Activated CD4-positive, alpha-beta T cell treated with anti-CD3 and anti-CD28 coated beads, Interleukin-2, Interleukin-6, amounts not matched to agents 100 ng/mL and 50 ng/mL, durations not matched to agents 16 hours and 8 hours (primary cell): ENCODE measurements around the gene TBX3.
"Not testable (repeated sequence)": the region's sequence is repeated elsewhere in the genome, so short reads cannot be mapped to it uniquely, and the experiment has no call there.

ENCODE experiments used
- DNase-seq: peaks from one replicate; pipeline ENCODE4 v3.0.0-alpha.2; 2020

The TBX3 gene

DNA sequence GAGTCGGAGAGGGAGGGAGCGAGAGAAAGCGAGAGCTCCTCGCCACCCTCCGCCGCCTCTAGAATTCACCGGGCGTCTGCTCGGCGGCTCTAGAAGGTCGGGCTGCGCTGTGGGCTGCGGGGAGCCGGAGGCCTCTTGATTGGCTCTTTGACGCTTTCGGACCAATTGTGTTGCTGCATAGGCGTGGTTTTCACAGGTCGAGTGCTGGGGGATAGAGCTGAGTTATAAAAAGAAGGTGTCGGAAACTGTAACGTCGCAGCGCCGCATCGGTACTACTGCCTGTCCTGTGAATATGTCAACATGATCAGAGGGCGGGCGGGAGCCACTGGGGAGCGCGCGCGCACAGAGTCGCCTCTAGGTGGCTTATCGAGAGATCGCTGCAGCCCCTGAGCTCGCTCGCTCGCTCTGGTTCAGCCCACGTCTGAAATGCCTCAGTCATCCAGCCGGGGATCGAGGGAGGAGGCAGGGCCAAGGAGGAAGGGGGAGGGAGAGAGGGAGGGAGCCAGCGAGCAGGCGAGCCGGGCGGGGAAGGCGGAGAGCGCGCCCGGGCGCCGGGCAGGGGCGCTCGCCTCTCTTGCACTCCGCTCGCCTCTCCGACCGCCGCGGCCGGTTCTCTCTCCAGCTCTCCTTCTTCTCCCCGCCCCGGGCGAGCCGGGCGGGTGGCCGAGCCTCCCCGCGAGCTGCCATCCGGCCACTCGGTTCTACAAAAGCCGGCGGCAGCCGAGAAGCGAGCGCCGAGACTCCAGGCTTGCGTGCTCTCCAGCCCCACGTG, at the start of gene TBX3:
Gene TBX3 (minus strand): TSS at position 78 of the 772 bp plus-strand sequence. CDS start 975 bp downstream, outside the sequence.
- peak; percentile 76 for DNase-seq

DNA sequence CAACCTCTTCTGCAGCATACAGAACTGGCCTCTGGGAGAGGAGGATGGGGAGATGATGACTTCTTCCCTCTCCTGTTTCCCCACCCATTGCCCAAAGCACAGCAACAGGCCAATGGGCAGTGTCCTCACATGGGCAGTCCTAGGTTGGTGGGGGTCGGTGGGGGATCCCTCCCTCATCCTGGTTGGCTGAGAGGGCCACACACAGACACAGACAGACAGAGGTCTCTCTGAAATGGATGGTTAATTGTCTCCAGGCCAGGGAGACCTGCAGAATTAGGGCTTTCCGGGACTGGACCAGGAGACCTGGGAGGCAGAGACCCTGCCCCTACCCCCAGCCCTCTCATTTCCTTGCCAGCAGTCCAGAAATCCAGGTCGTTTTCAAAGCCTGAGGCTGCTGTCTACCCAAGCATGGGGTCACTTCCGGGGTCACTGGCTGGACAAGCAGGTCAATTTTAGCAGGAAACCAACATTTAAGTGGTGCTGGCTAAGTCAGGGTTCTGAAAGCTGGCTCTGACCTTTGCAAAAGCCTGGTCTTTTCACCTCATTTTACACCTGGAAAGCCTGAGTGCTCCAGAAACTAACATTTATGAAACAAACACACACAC, 48.6 kb upstream of the TBX3 start:
- no peak for DNase-seq

DNA sequence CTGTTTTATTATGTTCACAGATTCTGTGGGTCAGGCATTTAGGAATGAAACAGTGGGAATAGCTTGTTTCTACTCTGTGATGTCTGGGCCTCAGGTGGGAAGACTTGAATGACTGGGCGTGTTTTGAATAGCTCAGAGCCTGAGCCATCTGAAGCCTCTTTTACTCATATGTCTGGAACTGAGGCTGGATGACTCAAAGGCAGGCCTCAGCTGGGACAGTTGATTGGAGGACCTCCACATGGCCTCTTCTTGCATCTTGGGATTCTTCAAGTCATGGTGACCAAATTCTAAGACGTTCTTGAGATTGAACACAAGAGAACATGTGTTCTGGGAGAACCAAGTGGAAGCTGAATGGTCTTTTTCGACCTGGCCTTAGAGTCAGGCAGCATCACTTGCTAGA, 45.8 kb upstream of the TBX3 start:
- no peak for DNase-seq

DNA sequence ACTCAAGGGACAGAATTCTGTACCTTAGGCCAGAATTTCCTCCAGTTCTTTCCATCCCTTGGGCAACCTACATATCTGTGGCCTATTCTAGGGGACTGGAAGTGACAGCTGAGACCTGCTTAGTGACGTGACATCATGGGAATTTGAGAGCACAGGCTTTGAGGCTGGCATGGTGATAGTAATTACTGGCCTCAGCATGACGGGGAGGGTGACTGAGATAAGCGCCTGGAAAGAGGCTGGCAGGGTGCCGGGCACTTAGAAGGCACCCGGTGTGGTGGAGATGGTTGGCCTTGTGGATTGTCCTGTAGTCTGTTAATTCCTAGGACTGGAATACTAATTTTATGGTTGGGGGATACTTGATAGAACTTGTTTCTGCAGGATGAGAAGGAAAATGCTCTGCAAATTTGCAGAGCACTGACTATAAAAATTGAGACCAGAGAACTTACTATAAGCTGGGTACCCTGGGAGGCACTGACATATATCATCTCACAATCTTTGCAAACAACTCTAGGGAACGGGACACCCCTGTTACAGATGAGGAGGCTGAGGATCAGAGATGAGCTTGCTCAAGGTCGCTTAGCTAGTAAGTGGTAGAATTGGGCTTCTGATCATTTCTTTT, 42.2 kb upstream of the TBX3 start:
- DNase-seq = no peak

DNA sequence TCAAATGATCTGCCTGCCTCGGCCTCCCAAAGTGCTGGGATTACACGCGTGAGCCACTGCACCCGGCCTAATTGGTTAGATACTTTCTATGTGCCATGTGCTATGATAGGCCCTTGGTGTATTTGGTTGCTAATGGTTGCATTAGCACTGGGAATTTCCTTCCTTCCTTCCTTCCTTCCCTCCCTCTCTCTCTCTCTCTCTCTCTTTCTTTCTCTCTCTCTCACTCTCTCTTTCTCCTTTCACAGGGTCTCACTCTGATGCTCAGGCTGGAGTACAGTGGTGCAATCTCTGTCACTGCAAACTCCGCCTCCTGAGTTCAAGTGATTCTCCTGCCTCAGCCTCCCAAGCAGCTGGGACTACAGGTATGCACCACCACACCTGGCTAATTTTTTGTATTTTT, 38.2 kb upstream of the TBX3 start:
- not testable (repeated sequence) for DNase-seq

DNA sequence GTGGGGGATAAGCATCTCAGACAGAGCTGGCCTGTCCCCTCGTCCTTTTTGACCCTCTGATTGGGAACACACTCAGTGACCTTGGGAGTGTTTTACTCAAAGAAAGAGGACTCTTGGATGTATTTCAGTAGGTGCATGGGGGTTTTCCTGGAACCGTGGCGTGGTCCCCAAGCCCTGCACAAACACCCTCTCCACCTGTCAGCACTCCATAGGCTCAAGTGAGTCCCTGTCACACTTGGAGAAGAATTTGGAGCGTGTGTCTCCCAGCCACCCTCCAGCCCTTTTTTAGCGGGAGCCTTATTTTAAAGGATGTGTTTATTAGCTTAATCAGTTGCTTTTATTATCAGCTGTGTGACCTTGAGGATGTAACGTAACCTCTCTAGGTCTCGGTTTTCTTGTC, 37.3 kb upstream of the TBX3 start:
- no peak for DNase-seq

DNA sequence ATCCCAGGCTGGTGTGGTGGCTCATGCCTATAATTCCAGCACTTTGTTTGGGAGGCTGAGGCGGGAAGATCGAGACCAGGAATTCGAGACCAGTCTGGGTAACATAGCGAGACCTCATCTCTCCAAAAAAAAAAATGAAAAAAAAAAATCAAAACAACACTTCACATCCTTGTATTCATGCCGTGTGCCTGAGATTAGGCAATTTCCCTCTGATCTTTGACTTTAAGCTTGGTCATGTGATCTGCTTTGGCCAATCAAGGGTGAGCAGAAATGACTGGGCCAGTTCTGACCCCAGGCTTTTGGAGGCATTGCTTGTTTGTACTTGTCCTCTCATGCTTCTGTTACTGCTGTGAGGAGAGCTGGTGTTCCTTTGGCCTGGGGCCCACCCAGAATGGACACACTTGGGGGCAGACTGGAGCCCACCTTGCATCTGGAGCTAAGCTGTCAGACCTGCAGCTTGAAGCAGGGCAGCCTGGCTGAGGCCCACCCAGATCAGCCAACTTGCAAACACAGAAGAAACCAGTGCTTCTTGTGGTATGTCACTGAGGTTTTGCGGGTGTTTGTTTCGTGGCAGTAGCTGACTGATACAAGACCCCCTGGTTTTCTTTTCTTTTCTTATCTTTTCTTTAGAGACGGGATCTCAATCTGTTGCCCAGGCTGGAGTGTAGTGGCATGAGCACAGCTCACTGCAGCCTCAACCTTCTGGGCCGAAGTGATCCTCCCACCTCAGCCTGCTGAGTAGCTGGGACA, 29.7 kb upstream of the TBX3 start:
- no peak for DNase-seq

DNA sequence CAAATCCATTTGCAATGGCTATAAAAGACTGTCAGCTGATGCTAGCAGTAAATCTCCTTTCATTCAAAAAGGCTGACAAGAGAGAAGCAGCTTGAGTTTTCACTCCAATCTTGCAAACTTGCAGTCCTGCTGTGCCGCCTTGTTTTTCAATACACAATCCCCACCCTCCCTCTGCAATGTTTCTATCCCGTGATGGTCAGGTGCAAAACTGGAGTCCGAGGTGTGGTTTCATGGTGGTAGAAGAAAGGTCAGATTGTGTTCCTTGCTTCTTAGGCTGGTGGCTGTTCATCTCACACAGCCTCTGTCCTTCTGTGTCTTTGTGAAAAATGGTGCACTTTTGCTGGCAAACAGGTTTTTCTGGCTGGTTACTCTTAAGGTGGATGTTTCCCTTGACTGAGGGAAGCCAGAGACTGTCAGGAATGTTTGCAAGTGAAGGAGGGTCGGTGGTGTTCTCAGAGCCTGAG, 27.7 kb upstream of the TBX3 start:
- DNase-seq = no peak

DNA sequence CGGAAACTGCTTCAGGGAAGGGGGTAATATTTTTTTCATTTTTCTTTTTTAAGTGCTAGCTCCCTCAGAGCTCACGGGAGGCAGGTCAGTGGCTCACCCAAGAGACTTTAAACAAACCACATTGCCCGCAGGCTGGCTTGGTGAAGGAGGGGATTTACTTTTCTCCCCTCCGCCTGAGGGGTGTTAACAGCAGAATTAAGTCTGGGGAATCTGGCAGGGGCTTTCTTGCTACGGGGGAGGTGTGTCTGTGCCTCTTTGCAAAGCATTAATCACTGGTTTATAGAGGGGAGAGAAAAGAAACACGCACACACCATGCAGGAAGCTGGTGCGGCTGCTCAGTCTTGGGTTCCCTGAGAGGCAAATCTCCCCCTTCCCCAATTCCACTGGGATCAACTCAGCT, 26.2 kb upstream of the TBX3 start:
- DNase-seq = no peak

DNA sequence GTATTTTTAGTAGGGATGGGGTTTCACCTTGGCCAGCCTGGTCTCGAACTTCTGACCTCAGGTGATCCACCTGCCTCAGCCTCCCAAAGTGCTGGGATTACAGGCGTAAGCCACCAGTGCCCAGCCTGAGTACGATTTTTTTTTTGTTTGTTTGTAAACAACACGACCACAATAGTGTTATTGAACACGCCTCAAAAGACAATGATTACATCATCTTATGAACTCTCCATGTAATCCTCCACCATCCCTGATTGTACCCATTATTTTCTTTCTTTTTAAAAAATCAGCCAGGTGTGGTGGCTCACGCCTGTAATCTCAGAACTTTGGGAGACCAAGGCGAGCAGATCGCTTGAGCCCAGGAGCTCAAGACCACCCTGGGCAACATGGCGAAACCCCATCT, 25.1 kb upstream of the TBX3 start:
- no peak for DNase-seq

DNA sequence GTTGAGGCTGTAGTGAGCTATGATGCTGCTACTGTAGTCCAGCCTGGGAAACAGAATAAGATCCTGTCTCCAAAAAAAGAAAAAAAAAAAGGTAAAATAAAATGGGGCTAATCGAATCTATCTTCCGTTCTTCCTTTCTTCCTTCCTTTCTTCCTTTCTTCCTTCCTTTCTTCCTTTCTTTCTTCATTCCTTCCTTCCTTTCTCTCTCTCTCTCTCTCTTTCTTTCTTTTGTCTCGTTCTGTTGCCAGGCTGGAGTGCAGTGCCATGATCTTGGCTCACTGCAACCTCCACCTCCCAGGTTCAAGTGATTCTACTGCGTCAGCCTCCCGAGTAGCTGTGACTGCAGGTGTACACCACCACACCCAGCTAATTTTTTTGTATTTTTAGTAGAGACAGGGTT, 24.6 kb upstream of the TBX3 start:
- not testable (repeated sequence) for DNase-seq

DNA sequence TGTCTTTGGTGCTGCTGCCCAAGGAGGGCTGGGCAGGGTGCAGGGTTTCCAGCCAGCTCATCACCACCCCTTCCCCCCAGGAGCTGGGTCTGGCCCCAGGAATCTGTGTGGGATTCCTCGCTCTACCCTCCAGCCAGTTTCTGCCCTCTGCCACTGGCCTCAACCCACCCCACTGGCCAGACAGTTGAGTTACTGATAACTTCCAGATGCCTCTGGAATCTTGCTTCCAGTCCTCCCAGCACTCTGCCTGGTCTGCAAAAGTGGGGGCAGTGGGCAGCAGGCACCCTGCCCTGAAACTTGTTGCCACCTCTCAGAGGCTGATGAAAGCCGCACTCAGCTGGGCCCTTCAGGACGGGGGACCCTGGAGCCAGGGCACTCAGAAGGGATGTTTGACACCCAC, 20.1 kb upstream of the TBX3 start:
- no peak for DNase-seq

DNA sequence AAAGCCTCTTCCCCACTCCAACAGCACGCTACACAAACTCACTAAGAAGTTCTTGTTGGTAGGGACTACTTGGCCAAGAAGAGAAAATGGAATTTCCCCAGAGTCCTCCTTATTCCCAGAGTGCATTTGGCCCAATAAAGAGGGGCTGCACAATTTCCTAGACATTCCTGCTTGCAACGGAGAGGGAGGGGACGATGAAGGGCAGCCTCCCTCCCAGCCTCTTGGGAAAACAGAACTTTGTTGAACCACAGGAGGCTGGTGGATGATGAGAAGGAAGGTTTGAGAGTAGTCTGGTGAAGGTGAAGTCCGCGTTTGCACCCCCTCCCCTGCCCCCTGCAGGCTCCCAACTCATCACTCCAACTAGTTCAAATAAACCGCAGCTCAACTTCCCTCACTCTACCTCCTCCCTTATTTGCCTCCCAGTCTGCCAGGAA, 19.1 kb upstream of the TBX3 start:
- no peak for DNase-seq

DNA sequence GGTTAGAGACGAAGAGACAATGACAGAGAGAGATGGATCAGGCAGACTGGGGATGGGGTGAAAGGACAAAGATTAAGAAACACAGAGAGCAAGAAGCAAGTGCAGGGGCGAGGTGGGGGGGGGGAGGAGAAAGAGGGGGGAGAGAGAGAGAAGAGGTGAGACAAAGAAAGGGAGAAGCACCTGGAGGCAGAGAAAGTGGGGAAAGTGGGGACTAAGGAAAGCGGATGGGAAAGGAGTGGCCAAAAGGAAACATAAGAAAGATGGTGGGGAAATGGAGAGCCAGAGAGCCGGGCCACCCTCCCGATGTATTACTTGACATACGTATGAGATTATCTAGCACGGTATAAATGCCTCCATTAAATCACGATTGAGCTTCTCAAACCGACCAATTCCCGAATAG, 18.5 kb upstream of the TBX3 start:
- DNase-seq = no peak

DNA sequence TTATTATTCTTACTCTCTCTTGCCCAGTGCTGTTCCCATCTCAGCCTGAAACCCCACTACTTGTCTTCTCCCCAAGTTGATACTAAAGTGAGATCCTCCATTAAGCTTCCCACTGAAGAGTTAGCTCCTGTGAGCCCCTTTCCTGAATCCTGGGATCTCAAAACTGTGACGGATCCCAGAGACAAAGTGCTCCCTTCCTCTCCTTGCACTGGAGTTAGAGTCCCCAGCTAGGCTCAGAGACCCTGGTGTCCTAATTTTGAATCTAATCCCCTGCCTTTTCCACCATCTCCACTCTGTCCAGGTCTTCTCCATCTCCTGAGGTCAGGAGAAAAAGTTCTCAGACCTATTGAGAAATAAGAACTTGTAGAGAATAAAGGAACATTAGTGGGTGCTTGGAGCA, 17.6 kb upstream of the TBX3 start:
- DNase-seq = no peak

DNA sequence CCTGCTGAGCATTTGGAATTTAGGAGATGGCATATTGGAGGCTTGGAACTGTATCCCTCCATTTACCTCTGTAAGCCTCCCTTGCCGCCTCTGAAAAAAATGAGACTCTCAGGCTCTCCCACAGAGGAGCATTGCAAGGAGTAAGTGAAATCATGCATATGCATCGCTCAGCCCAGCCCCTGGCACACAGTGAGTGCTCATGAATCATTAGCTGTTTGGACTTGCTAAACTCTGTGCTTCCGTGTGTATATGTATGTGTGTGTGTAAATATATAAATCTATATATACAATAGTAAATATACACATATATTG, 17.1 kb upstream of the TBX3 start:
- DNase-seq = no peak

DNA sequence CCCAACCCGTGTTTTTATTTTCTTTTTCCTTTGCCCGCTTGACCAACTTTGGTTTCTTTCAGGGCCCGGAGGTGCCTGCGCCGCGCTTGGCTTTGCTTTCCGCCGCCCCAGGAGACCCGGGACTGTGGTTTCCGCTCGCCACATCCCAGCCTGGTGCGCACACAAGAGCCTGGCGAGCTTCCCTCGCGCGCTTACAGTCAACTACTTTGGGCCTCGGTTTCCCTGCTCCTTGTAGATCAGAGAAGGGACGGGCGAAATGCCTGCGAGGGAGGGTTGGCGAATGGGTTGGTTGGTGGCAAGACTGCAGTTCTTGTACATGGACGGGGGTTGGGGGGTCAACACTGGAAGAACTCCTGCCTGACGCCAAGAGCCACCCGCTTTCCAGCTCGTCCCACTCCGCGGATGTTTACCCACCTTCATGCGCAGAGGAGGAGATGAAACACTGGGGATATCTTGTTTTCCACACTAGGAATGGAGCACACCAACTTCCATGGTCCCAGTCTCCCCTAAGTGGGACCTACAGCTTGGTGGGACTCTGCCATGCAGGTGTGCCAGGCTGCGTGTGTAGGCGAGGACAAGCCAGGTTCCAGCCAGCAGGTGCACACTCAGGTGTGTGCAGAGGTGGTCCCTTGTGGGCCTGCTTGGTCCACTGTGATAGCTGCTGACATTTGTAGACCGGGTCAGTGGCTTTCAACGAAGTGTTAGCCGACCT, 16.6 kb upstream of the TBX3 start:
- no peak for DNase-seq

DNA sequence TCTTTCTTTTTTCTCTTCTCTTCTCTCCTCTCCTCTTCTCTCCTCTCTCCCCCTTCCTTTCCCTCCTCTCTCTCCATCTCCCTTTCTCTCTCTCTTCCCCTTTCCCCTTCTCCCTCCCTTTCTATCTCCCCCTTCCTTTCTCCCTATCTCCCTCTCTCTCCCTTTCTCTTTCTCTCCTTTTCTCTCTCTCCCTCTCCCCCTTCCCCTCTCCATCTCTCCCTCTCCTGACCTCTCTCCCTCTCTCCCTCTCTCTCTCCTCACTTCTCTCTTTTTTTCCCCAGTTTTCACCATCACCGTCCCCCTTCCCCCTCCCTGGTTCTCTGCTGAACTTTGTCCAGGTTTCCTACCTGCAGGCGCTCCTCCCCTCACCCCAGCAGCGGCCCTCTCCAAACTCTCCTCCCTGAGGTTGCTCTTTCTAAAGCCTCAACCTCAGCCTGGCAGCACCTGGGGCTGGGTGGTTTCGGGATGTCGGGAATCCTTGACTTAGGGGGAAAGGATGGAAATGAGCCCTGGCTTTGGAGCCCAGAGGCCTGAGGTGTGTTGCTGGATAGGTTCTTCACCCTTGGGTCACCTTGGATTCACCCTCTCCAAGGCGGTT, 14.7 kb upstream of the TBX3 start:
- no peak for DNase-seq

DNA sequence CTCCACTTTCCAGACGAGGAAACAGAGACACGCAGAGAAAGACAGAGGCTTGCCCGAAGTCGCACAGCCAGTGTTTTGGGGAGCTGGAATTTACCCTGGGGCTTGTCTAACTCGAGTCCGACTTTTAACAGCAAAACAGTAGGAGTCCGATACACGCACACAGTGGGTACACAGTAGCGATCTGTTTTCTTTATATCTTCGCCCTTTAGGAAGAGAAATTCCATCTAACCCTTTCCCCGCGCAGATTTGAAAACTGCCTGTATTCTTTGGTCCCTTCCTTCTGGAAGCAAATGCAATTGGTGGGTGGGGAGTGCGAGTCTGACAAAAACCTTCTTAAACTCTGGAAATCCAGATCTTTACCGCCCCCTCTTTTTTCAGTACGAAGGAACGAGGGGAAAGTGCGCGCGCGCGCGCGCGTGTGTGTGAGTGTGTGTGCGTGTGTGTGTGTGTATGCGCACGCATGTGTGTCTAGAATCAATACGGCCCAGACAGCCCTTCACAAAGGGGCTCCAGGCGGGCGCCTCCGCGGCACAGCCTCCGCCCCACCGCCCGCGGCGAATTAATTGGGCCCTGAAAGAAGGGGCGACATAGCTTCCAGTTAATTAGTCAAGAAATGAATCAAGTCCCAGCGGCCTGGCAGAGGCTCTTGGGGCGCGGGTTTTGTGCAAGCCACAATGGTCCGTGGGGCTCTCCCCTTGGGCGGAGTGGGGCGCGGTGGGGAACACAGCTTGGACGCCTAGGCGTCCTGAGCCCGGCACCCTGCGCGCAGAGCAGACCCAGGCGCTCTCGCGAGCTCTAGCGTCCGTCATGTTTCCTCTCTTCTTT, 14.0 kb upstream of the TBX3 start:
- DNase-seq = no peak

DNA sequence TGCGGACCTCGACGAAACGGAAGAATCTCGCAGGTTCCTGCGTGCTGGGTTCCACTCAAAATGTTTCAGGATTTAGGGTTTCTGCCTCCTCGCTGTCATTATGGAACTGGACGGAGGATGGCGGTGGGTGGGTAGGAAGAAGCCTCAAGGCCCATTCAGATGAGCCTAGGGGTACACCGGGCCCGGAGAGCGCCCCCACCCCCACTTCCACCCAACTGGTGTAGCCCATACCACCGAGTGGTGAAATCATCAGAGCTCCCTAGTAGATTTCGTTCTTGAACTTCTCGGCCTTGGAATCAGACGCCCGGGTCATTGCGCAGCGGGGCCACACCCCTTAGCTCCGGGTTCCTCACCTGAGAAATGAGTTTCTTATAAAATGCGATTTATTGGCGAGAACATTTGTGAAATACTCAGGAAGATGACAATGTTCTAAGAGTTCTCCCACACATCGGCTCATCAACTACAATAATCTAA, 13.3 kb upstream of the TBX3 start:
- no peak for DNase-seq

DNA sequence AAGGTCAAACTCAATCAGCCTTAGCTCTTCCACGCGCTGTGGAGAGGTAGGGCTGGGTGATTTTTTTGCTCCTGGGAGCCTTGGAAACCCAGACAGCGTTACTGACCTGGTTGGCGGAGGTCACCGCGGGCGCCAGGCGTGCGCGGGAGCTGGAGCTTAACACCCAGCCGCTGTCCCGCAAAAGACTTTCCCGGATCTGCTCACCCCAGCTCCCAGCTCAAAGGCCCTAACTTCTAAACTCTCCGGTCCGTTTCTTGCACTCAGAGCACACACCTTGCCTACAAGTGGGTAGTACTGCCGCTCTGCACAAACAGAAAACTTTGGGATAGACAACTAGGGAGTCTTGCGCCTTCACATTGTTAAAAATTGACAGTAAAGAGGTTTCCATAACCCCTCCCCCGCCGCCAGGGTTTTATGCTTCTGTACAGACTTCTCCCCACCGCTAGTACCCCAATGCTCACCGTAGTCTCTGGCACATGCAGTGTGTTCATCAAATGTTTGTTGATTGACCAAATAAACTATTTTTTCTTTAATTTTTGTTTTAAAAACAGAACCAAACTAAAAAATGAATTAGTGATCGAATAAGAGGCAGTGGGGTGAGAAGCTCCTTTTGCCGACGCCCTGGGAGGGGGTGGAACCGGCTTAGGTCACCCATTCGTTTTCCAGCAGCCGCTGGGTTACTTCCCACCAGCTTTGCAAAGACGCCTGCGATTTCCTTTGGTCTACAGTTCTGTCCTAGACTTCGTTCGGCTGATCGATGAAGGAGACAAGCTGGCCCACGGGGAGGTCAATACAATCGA, 12.7 kb upstream of the TBX3 start:
- no peak for DNase-seq
